ENCODE results near the gene INTS1.

INTS1 gene

DNA sequence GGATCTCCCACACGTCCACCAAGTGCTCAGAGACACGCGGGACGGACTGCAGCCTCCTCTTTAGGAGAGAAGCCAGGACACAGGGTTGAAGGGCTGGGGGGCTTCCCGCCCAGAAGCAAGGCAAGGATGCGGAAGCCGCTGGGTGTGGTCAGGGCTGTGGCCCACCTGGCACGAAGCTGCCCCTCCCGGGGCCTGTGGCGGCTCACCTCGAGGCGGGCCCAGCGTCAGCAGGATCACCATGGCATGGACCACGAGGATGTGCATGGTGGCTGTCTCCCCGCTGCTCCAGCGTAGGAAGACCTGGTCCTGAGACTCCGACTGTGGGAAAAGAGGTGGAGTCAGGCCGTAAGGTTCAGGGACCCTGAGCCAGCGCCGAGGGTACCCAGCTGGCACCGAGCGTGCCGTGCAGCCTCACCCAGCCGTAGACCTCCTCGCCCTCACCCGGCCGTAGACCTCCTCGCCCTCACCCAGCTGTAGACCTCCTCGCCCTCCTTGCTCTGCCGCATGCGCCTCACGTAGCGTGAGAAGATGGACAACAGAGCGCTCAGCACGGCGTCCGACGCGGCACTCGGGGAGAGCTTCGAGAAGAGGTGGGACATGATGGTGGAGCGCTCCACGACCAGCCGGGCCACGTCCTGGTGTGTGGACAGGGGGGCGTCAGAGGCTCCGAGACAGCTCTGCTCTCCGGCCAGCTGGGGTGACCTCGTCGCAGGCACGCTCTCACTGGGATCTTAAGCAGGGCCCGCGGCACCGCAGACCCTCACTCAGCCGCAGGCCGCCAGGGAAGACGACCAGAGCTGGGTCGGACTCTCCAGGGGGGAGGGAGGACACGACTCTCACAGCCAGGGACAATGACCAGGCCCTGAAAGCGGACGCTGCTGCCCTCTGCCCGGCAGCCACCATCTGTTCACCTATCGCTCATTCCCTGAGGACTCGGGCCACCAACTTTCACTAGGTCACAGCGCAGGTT is 20.4 kb downstream of the INTS1 start:
- H3K4me3 ChIP-seq (ENCODE audit: low read depth, low read length) = no peak overlapping the region
- no peak overlapping the region for H3K27ac ChIP-seq
- in situ Hi-C loops (cut with HindIII; ENCODE audit: low pct_ligation_motif_present, low sequenced_read_pairs) = no loop called here
- H3K27me3 ChIP-seq (replicated peaks) = no peaks in the 10 kb centered on the region
- TF ChIP-seq, protein P1, sequence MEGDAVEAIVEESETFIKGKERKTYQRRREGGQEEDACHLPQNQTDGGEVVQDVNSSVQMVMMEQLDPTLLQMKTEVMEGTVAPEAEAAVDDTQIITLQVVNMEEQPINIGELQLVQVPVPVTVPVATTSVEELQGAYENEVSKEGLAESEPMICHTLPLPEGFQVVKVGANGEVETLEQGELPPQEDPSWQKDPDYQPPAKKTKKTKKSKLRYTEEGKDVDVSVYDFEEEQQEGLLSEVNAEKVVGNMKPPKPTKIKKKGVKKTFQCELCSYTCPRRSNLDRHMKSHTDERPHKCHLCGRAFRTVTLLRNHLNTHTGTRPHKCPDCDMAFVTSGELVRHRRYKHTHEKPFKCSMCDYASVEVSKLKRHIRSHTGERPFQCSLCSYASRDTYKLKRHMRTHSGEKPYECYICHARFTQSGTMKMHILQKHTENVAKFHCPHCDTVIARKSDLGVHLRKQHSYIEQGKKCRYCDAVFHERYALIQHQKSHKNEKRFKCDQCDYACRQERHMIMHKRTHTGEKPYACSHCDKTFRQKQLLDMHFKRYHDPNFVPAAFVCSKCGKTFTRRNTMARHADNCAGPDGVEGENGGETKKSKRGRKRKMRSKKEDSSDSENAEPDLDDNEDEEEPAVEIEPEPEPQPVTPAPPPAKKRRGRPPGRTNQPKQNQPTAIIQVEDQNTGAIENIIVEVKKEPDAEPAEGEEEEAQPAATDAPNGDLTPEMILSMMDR (IDR thresholded peaks at IDR 0.05; ENCODE audit: low read depth, low read length, missing control alignments) = no peak
- H3K36me3 ChIP-seq (replicated peaks) = peaks cover 66% of the 10 kb centered on the region
- DNase-seq = no peak

DNA sequence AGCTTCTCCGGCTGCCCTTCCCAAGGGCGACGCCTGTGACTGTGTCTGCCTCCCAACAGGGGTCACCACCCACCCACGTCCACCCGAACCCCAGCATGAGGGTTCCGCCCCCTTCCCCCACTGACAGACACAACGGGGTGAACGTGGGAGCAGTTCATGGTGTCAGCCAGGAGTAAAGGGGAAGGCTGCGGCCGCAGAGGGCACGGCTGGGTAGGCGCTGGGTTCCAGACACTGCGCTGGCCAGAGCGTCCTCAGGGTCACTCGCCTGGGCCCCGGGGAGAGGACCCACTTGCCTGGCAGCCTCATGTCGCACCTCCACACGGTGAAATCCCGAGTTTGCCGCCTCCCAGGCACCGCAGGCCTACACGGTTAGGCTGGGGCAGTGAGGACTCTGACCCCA is 21.1 kb downstream of the INTS1 start:
- in situ Hi-C loops (cut with HindIII; ENCODE audit: low pct_ligation_motif_present, low sequenced_read_pairs) = no loop called here
- TF ChIP-seq, protein P1 (IDR thresholded peaks at IDR 0.05; ENCODE audit: low read depth, low read length, missing control alignments) = no peak
- Histone ChIP-seq H3K4me3 (ENCODE audit: low read depth, low read length) (no peak overlapping the region), H3K27me3 (replicated peaks) (no peaks in the 10 kb centered on the region), H3K27ac (no peak overlapping the region), H3K36me3 (replicated peaks) (peaks cover 68% of the 10 kb centered on the region)
- no peak for DNase-seq

DNA sequence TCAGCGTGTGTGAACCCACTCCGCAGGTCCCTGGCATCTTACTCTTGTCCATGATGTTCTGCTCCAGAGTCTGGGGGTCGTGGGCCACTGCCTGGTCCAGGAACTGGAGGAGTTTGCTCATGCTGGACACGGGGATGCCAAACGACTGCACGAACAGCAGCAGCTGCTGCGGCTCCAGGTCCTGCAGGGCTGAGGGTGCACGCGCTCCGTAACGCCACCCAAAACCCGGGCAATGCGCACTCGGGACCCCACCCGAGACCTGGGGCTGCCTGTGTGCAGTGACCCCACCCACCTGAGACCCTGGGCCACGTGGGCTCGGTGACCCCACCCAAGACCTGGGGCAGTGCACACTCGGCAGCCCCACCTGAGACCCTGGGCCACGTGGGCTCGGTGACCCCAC is 22.9 kb downstream of the INTS1 start:
- DNase-seq = no peak
- TF ChIP-seq, protein P1 (IDR thresholded peaks at IDR 0.05; ENCODE audit: low read depth, low read length, missing control alignments) = no peak
- peaks cover 67% of the 10 kb centered on the region for H3K36me3 ChIP-seq (replicated peaks)
- no peak overlapping the region for H3K27ac ChIP-seq
- H3K27me3 ChIP-seq (replicated peaks) = no peaks in the 10 kb centered on the region
- H3K4me3 ChIP-seq (ENCODE audit: low read depth, low read length) = no peak overlapping the region
- in situ Hi-C loops (cut with HindIII; ENCODE audit: low pct_ligation_motif_present, low sequenced_read_pairs) = no loop called here

DNA sequence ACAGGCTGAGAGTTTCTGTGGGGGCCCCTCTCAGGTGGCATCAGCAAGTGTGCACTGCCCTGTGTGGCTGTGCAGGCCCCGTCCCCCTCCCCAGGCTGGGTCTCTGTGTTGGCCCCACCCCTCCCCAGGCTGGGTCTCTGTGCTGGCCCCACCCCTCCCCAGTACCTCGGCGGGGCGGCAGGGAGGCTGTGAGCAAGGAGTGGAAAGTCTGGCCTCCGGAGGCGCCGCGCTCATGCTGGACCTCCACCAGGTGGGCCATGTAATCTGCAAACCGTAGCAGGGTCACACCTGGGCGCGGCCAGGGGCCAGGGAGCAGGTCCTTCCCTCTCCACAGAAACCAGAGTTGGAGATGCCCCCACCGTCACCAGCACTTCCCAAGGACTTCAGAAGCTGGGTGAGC is 23.5 kb downstream of the INTS1 start:
- in situ Hi-C loops (cut with HindIII; ENCODE audit: low pct_ligation_motif_present, low sequenced_read_pairs) = no loop called here
- DNase-seq = no peak
- no peaks in the 10 kb centered on the region for H3K27me3 ChIP-seq (replicated peaks)
- H3K27ac ChIP-seq = no peak overlapping the region
- H3K4me3 ChIP-seq (ENCODE audit: low read depth, low read length) = no peak overlapping the region
- peaks cover 71% of the 10 kb centered on the region for H3K36me3 ChIP-seq (replicated peaks)
- TF ChIP-seq, protein P1 (IDR thresholded peaks at IDR 0.05; ENCODE audit: low read depth, low read length, missing control alignments) = no peak

DNA sequence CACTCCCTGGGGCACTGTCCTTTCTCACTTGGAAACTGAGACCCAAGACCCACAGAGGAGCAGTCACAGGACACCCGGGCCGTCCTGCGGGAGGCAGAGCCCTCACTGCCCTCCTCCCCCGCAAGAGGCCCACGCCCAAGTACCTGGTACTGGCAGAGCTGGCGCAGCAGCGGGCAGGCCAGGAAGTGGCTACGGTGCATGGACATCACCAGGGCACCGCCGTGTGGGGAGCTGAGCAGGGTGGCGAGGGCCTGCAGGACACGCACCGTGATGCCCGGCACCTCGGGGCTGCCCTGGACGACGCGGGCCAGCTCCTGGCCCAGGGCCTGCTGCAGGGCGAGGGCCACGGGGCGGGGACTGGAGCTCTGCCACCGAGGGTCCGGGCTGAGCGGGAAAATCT is 24.9 kb downstream of the INTS1 start:
- in situ Hi-C loops (cut with HindIII; ENCODE audit: low pct_ligation_motif_present, low sequenced_read_pairs) = no loop called here
- peaks cover 66% of the 10 kb centered on the region for H3K36me3 ChIP-seq (replicated peaks)
- no peak for DNase-seq

More for the DNA sequence above, 24.9 kb downstream of the INTS1 start:
- TF ChIP-seq, protein P1 (IDR thresholded peaks at IDR 0.05; ENCODE audit: low read depth, low read length, missing control alignments) = no peak
- no peak overlapping the region for H3K4me3 ChIP-seq (ENCODE audit: low read depth, low read length)
- H3K27ac ChIP-seq = no peak overlapping the region
- no peaks in the 10 kb centered on the region for H3K27me3 ChIP-seq (replicated peaks)
